Astrocyte (in vitro differentiated cells and primary cell): Measurements from ENCODE around the gene CLTRN. TPM values are rescaled to one million over a fixed set of nuclear protein-coding genes. Genes with fewer than 3 reads are reported as not detected.
A peak's percentile ranks its signal among the peaks of the same experiment; 100 is the strongest.

Experiments
- DNase-seq: peaks from one replicate; pipeline ENCODE4 v3.0.0-alpha.2; 2010; ENCODE audit warnings: low read depth
- FAIRE-seq: peaks from 2 replicates; lab custom pipeline; 2011; peaks lifted over from hg19 to GRCh38; lab: Jason Lieb, UNC
- H2AFZ ChIP-seq: 2 replicates; pipeline ENCODE4 v1.6.0; 2012; ENCODE audit warnings: low read depth, low read length, inconsistent platforms
- H3K27ac ChIP-seq: 2 replicates; pipeline ENCODE4 v1.5.1; 2011; ENCODE audit warnings: low read depth, low read length, inconsistent platforms
- H3K27me3 ChIP-seq: 2 replicates; pipeline ENCODE4 v1.6.0; 2011; ENCODE audit warnings: low read length, inconsistent platforms; ENCODE audit not compliant: insufficient read depth
- H3K36me3 ChIP-seq: 2 replicates; pipeline ENCODE4 v1.5.1; 2011; ENCODE audit warnings: low read length, inconsistent platforms; ENCODE audit not compliant: insufficient read depth
- H3K4me1 ChIP-seq: 2 replicates; pipeline ENCODE4 v1.5.1; 2011; ENCODE audit warnings: low read length, inconsistent platforms; ENCODE audit not compliant: insufficient read depth
- H3K4me2 ChIP-seq: 2 replicates; pipeline ENCODE4 v1.6.0; 2012; ENCODE audit warnings: low read length, inconsistent platforms
- H3K4me3 ChIP-seq: 2 replicates; pipeline ENCODE4 v1.5.1; 2011; ENCODE audit warnings: low read depth, mild to moderate bottlenecking, low read length, inconsistent platforms; ENCODE audit not compliant: insufficient read depth
- H3K79me2 ChIP-seq: 2 replicates; pipeline ENCODE4 v1.6.0; 2012; ENCODE audit warnings: mild to moderate bottlenecking, low read length, inconsistent platforms; ENCODE audit not compliant: insufficient read depth
- H3K9ac ChIP-seq: 2 replicates; pipeline ENCODE4 v1.6.0; 2012; ENCODE audit warnings: mild to moderate bottlenecking, low read length, inconsistent platforms
- H3K9me3 ChIP-seq: 2 replicates; pipeline ENCODE4 v1.5.1; 2012; ENCODE audit warnings: low read depth, mild to moderate bottlenecking, low read length, inconsistent platforms; ENCODE audit not compliant: insufficient read depth
- H4K20me1 ChIP-seq: 2 replicates; pipeline ENCODE4 v1.6.0; 2012; ENCODE audit warnings: low read length, inconsistent platforms; ENCODE audit not compliant: insufficient read depth
- H3K27ac Mint-ChIP-seq: one replicate; pipeline ENCODE4 v1.8.0; 2021; ENCODE audit warnings: mild to moderate bottlenecking, mixed read lengths; ENCODE audit not compliant: unreplicated experiment
- H3K27me3 Mint-ChIP-seq: one replicate; pipeline ENCODE4 v1.8.0; 2021; ENCODE audit warnings: low read depth, mixed read lengths; ENCODE audit not compliant: unreplicated experiment
- H3K36me3 Mint-ChIP-seq: one replicate; pipeline ENCODE4 v1.8.0; 2021; ENCODE audit warnings: low read depth, mixed read lengths; ENCODE audit not compliant: unreplicated experiment
- H3K4me1 Mint-ChIP-seq: one replicate; pipeline ENCODE4 v1.8.0; 2021; ENCODE audit warnings: low read depth, mixed read lengths; ENCODE audit not compliant: unreplicated experiment
- H3K4me3 Mint-ChIP-seq: one replicate; pipeline ENCODE4 v1.8.0; 2021; ENCODE audit warnings: mild to moderate bottlenecking, moderate library complexity, mixed read lengths; ENCODE audit not compliant: unreplicated experiment
- H3K9me3 Mint-ChIP-seq: one replicate; pipeline ENCODE4 v1.8.0; 2021; ENCODE audit warnings: mild to moderate bottlenecking, mixed read lengths; ENCODE audit not compliant: unreplicated experiment
- CTCF ChIP-seq: IDR thresholded peaks from 2 replicates; pipeline ENCODE4 v1.5.1; 2011; ENCODE audit warnings: low read depth, mild to moderate bottlenecking, inconsistent platforms, low read length, moderate library complexity; ENCODE audit not compliant: insufficient read depth
- EZH2 ChIP-seq: IDR thresholded peaks from 2 replicates; pipeline ENCODE4 v1.6.1; 2012; ENCODE audit warnings: mild to moderate bottlenecking, low read length, inconsistent platforms; ENCODE audit not compliant: insufficient read depth
- total RNA-seq: library from RNA; stranded (reverse); gene quantifications from 2 replicates; pipeline ENCODE4 v1.2.1, GENCODE V29; 2021

The CLTRN gene
- total RNA-seq, 1 donor from 2014 or later: 1.2 TPM

GRCh38 chrX:15674841-15675489 is 10.4 kb upstream of the CLTRN start:
- H2AFZ ChIP-seq: peak overlapping the region; percentile 99
- no peaks in the 10 kb centered on the region for H3K27me3 ChIP-seq
- H3K4me2 ChIP-seq: peak overlapping the region; percentile 98
- H3K9me3 ChIP-seq: no peaks in the 10 kb centered on the region
- TF ChIP-seq CTCF (no peak), EZH2 (no peak)
- no peak overlapping the region for H3K27ac Mint-ChIP-seq
- H4K20me1 ChIP-seq: peaks cover 14% of the 10 kb centered on the region
- H3K36me3 ChIP-seq: peaks cover 3% of the 10 kb centered on the region
- peaks cover 13% of the 10 kb centered on the region for H3K4me1 ChIP-seq
- H3K9ac ChIP-seq: peak overlapping the region; percentile 98
- H3K4me3 ChIP-seq: peak overlapping the region; percentile 91
- DNase-seq (peak; percentile 92), FAIRE-seq (peak; percentile 97)
- H3K36me3 Mint-ChIP-seq: no peaks in the 10 kb centered on the region
- H3K27ac ChIP-seq: peak overlapping the region; percentile 100
- H3K4me1 Mint-ChIP-seq: no peaks in the 10 kb centered on the region
- H3K79me2 ChIP-seq: peaks cover 44% of the 10 kb centered on the region
- no peak overlapping the region for H3K4me3 Mint-ChIP-seq
- no peaks in the 10 kb centered on the region for H3K27me3 Mint-ChIP-seq
- H3K9me3 Mint-ChIP-seq: no peaks in the 10 kb centered on the region

- no peaks in the 10 kb centered on the region for H3K9me3 Mint-ChIP-seq
- H3K36me3 Mint-ChIP-seq: no peaks in the 10 kb centered on the region
- H3K9me3 ChIP-seq: no peaks in the 10 kb centered on the region
- H3K27me3 Mint-ChIP-seq: no peaks in the 10 kb centered on the region
- H3K4me1 ChIP-seq: peaks cover 11% of the 10 kb centered on the region
- H3K4me1 Mint-ChIP-seq: no peaks in the 10 kb centered on the region
- H3K36me3 ChIP-seq: peaks cover 3% of the 10 kb centered on the region
- no peaks in the 10 kb centered on the region for H3K27me3 ChIP-seq
- H3K4me3 ChIP-seq: peak overlapping the region; percentile 91
- H3K79me2 ChIP-seq: peaks cover 40% of the 10 kb centered on the region
- H3K4me2 ChIP-seq: peak overlapping the region; percentile 98
- FAIRE-seq: no peak
- no peak overlapping the region for H3K27ac Mint-ChIP-seq
- H3K9ac ChIP-seq: peak overlapping the region; percentile 98
- H4K20me1 ChIP-seq: peaks cover 13% of the 10 kb centered on the region
- TF ChIP-seq EZH2 (no peak), CTCF (no peak)
- no peak overlapping the region for H3K4me3 Mint-ChIP-seq
- DNase-seq: no peak
- H2AFZ ChIP-seq: peak overlapping the region; percentile 99
- peak overlapping the region; percentile 100 for H3K27ac ChIP-seq
Measured at GRCh38 chrX:15674514-15674840, 9.9 kb upstream of the CLTRN start.

GRCh38 chrX:15673970-15674369 is 9.4 kb upstream of the CLTRN start:
- no peaks in the 10 kb centered on the region for H3K9me3 ChIP-seq
- Mint-ChIP-seq H3K27me3 (no peaks in the 10 kb centered on the region), H3K4me1 (no peaks in the 10 kb centered on the region), H3K9me3 (no peaks in the 10 kb centered on the region), H3K27ac (peak overlapping the region; percentile 48), H3K4me3 (no peak overlapping the region), H3K36me3 (no peaks in the 10 kb centered on the region)
- H3K9ac ChIP-seq: peak overlapping the region; percentile 98
- H2AFZ ChIP-seq: peak overlapping the region; percentile 99
- TF ChIP-seq CTCF (no peak), EZH2 (no peak)
- H4K20me1 ChIP-seq: peaks cover 13% of the 10 kb centered on the region
- H3K27me3 ChIP-seq: no peaks in the 10 kb centered on the region
- no peaks in the 10 kb centered on the region for H3K36me3 ChIP-seq
- peaks cover 35% of the 10 kb centered on the region for H3K79me2 ChIP-seq
- peak overlapping the region; percentile 100 for H3K27ac ChIP-seq
- H3K4me1 ChIP-seq: peaks cover 11% of the 10 kb centered on the region
- peak overlapping the region; percentile 98 for H3K4me2 ChIP-seq
- DNase-seq (no peak), FAIRE-seq (no peak)
- H3K4me3 ChIP-seq: peak overlapping the region; percentile 91
